NCI-H446 (cell line): Measurements from ENCODE around the gene PLAAT5.

Experiments used
- DNase-seq, 2 experiments: peaks; one replicate each; lab custom pipeline; 2025; lab: John Stamatoyannopoulos, UW

PLAAT5 gene

GRCh38 chr11:63512816-63513215 is 21.8 kb upstream of the PLAAT5 start:
- DNase-seq = no peak

- DNase-seq = no peak
These were observed 20.2 kb upstream of the PLAAT5 start for GRCh38 chr11:63511048-63511748.

GRCh38 chr11:63510360-63511047 is 19.5 kb upstream of the PLAAT5 start:
- no peak for DNase-seq

DNA sequence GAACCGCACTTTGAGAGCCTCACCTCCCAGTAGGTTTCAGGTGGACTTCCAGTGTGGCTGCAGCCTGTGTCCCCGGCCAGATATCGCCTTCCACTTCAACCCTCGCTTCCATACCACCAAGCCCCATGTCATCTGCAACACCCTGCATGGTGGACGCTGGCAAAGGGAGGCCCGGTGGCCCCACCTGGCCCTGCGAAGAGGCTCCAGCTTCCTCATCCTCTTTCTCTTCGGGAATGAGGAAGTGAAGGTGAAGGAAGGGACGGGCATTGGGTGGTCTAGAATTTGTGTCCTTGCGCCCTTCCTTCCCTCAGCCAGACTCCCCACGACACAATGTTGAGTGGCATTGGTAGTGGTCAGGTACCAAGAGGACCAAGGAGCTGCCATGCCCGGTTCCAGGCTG is 17.8 kb upstream of the PLAAT5 start:
- no peak for DNase-seq

DNA sequence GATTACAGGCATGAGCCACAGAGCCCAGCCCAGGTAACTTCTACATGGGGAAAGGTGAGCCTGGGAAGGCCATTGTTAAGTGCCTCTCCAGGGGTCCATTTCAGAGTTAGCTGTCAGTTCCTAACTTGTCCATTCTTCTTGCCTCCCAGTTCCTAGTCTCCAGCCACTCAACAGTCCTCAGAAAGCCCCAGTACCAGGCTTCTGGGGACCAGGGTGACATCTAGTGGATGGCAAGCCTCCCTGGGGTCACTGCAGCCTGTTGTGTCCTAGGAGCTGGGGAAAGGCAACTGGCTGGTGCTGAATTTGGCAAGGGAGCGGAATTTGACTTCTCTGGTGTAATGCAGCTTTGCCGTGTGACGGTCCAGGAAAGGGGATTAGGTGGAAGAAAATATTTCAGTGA is 17.0 kb upstream of the PLAAT5 start:
- no peak for DNase-seq

DNA sequence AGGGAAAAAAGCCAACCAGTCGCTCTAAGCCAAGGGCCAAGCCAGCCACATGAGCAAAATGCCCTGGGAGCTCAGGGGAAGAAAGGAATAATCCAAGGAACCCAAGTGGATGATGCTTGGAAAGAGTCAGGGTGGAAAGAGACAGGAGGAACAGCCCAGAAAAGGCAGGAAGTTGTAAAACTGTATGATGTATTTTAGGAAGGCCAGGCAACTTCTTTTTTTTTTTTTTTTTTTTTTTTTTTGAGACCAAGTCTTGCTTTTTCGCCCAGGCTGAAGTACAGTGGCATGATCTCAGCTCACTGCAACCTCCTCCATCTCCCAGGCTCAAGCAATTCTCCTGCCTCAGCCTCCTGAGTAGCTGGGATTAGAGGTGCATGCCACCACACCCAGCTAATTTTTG is 16.5 kb upstream of the PLAAT5 start:
- DNase-seq = no peak

GRCh38 chr11:63506876-63507275 is 15.9 kb upstream of the PLAAT5 start:
- no peak for DNase-seq

- no peak for DNase-seq
These were observed 15.0 kb upstream of the PLAAT5 start, which contains the start of gene LGALS12 for GRCh38 chr11:63505857-63506528. LGALS12 (plus strand) TSS chr11:63506084; CDS start chr11:63506459, 375 bp downstream.

- DNase-seq = no peak
These were observed 14.1 kb upstream of the PLAAT5 start for GRCh38 chr11:63504933-63505586.

- DNase-seq = no peak
These were observed 13.1 kb upstream of the PLAAT5 start for GRCh38 chr11:63504054-63504453.

- no peak for DNase-seq
These were observed 12.5 kb upstream of the PLAAT5 start for GRCh38 chr11:63503492-63503891.

GRCh38 chr11:63502252-63502820 is 11.4 kb upstream of the PLAAT5 start:
- no peak for DNase-seq

- no peak for DNase-seq
These were observed 10.3 kb upstream of the PLAAT5 start for GRCh38 chr11:63501236-63501635.

DNA sequence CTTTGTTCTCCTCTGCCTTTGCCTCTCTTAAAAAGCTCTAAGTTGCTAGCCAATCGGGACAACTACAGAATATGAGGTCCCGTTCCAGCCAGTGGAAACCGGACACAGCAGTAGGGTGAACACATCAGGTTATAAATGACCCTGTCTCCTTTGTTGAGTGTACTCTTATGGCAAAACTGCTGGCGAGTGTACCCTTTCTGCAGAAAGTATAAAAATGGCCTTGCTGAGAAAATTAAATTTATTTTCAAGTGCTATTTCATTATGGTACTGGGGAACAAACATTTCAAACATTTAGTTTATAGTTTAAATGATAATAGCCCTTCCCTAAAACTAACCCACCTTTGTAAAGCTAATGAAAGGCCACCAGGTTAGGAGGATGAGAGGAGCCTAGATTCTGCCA is 8.9 kb upstream of the PLAAT5 start:
- DNase-seq = no peak

DNA sequence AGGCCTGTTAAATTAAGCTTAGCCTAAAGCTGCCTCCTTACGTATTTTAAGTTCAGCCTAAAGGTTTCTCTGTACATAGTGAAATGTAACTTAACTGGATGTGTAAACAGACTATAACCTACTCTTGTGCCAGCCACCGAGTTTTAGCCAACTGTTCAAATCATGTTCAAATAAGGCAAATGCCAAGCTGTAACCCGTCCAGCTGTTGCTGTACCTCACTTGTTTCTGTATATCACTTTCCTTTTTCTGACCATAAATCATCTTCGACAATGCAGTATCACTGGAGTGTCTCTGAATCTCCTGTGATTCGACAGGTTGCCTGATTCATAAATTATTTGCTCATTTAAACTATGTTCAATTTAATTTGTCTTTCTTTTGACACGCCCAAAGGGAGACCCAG is 4.0 kb upstream of the PLAAT5 start:
- no peak for DNase-seq

DNA sequence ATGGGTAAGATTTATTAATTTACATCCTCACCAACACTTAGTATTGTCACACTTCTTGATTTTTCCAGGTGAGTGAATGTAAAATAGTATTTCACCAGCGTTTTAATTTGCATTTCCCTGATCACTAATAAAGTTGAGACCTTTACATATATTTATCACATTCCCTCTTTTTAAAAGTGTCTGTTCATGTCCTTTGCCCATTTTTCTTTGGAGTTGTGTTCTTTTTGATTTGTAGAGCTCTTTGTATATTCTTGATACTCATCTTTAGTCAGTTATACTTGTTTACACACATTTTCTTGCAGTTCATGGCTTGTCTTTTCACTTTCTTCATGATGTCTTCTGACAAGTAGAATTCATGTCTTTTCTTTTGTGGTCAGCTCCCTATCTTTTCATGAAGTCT is 2.2 kb upstream of the PLAAT5 start:
- DNase-seq = no peak

GRCh38 chr11:63492441-63492840 is 1.5 kb upstream of the PLAAT5 start:
- no peak for DNase-seq

GRCh38 chr11:63491636-63492372 is 837 bp upstream of the PLAAT5 start:
- DNase-seq = no peak

GRCh38 chr11:63491240-63491587 is 247 bp upstream of the PLAAT5 start:
- DNase-seq = no peak

DNA sequence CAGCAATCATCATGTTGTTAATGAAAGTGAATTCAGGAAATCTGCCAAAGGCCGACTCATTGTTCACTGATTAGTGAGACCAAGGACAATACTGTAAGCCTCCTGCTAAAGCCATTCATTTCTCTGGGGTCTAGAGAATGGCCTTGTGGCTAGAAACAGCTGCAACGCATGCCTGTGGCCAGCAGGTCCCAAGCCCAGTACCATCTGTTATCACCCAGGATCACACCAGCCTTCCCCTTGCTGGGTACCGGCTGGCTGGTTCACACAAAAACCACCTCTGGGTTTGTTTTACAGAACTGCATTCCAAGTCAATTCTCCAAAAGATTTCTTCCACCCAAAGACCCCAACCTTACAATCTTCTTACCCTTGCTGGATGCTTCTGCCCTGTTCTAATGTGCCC is 1.1 kb downstream of the PLAAT5 start:
- DNase-seq = no peak

DNA sequence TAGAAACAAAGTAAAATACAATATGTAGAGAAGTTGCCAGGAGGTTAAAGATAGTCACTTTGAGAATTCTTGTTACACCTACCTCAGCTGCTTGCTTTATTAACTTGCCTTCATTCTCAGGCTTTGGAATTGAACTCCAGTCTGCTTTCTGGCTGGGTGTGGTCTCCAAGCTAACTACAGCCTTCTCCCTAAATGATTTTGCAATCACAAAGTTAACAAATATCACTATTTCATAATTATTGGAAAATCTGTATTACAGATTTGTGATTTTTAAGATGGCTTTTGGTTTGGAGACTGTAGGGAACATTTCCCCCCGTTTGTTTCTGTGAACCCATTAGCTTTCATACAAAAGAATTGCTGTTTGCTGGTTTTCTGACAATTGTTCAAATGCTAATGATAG is 2.2 kb downstream of the PLAAT5 start:
- no peak for DNase-seq

GRCh38 chr11:63485777-63486176 is 5.2 kb downstream of the PLAAT5 start:
- DNase-seq = no peak
